Smooth muscle cell (in vitro differentiated cells): ENCODE measurements around the gene NBPF3. TPM values are rescaled to one million over a fixed set of nuclear protein-coding genes. Genes with fewer than 3 reads are reported as not detected.
"Not testable (repeated sequence)": the region's sequence is repeated elsewhere in the genome, so short reads cannot be mapped to it uniquely, and the experiment has no call there.

Experiments
- DNase-seq: peaks from one replicate; lab custom pipeline; 2025; ENCODE audit not compliant: unreplicated experiment; lab: John Stamatoyannopoulos, UW
- H2AFZ ChIP-seq: fragments of 200-600 bp; sonication (generic); 2 replicates; pipeline ENCODE4 v1.6.0; 2016; ENCODE audit warnings: antibody characterized with exemption, low read depth, mild to moderate bottlenecking
- H3F3A ChIP-seq: fragments of 200-600 bp; sonication (generic); 2 replicates; pipeline ENCODE4 v1.6.0; 2017; ENCODE audit warnings: antibody characterized with exemption, low read depth
- H3K27ac ChIP-seq: fragments of 200-600 bp; sonication (generic); 2 replicates; pipeline ENCODE4 v1.5.1; 2016; ENCODE audit warnings: low read depth, mild to moderate bottlenecking
- H3K27me3 ChIP-seq: fragments of 200-600 bp; sonication (generic); 2 replicates; pipeline ENCODE4 v1.6.1; 2016; ENCODE audit warnings: low read depth, mild to moderate bottlenecking
- H3K36me3 ChIP-seq: fragments of 200-600 bp; sonication (generic); 2 replicates; pipeline ENCODE4 v1.5.1; 2016; ENCODE audit warnings: low read depth
- H3K4me1 ChIP-seq: fragments of 200-600 bp; sonication (generic); 2 replicates; pipeline ENCODE4 v1.5.1; 2016; ENCODE audit warnings: low read depth
- H3K4me2 ChIP-seq: fragments of 200-600 bp; sonication (generic); 2 replicates; pipeline ENCODE4 v1.6.0; 2016; ENCODE audit warnings: mild to moderate bottlenecking
- H3K4me3 ChIP-seq: fragments of 200-600 bp; sonication (generic); 2 replicates; pipeline ENCODE4 v1.5.1; 2016; ENCODE audit warnings: mild to moderate bottlenecking
- H3K79me2 ChIP-seq: fragments of 200-600 bp; sonication (generic); 2 replicates; pipeline ENCODE4 v1.6.0; 2016; ENCODE audit warnings: low read depth, mild to moderate bottlenecking
- H3K9ac ChIP-seq: fragments of 200-600 bp; sonication (generic); 2 replicates; pipeline ENCODE4 v1.6.0; 2016; ENCODE audit warnings: low read depth
- H3K9me3 ChIP-seq: fragments of 200-600 bp; sonication (generic); replicated peaks from 2 replicates; pipeline ENCODE4 v1.5.1; 2016; ENCODE audit warnings: low read depth
- H4K20me1 ChIP-seq: fragments of 200-600 bp; sonication (generic); 2 replicates; pipeline ENCODE4 v1.6.0; 2016; ENCODE audit warnings: low read depth
- CTCF ChIP-seq: fragments of 200-600 bp; sonication (generic); IDR thresholded peaks from 2 replicates; pipeline ENCODE4 v1.5.1; 2017; ENCODE audit warnings: borderline replicate concordance, mild to moderate bottlenecking, antibody characterized with exemption; ENCODE audit not compliant: insufficient read depth, poor library complexity, severe bottlenecking
- WGBS: methylation state at CpG from one replicate; pipeline ENCODE4 v1.1.7; 2016; ENCODE audit warnings: low lambda C conversion rate; 5-methylcytosine and 5-hydroxymethylcytosine counted together
- polyA plus RNA-seq: library from polyadenylated mRNA; unstranded; fragments of >200 nt; fragmentation: Nextera tagmentation; extraction: Ambion mirVana; gene quantifications from 2 replicates; pipeline ENCODE4 v1.2.1, GENCODE V29; 2016
- total RNA-seq: library from RNA; depleted of rRNA; stranded (reverse); fragments of >200 nt; gene quantifications from 2 replicates; pipeline ENCODE4 v1.2.3, GENCODE V29; 2014

The NBPF3 gene
- total and polyA plus RNA-seq, 2 experiments from 2014 or later = 7.5 to 11.0 TPM

- WGBS = 78% methylated on average over 4 of the region's 4 CpGs
- H3K27ac ChIP-seq = no peak overlapping the region
- DNase-seq = no peak
- no peak overlapping the region for H3K9ac ChIP-seq
- no peak overlapping the region for H3K4me3 ChIP-seq
- no peaks in the 10 kb centered on the region for H3K36me3 ChIP-seq
- TF ChIP-seq CTCF = no peak
- no peak overlapping the region for H2AFZ ChIP-seq
- no peaks in the 10 kb centered on the region for H3K79me2 ChIP-seq
- no peak overlapping the region for H3K4me2 ChIP-seq
- no peaks in the 10 kb centered on the region for H3F3A ChIP-seq
- H3K4me1 ChIP-seq = no peaks in the 10 kb centered on the region
- H4K20me1 ChIP-seq = no peaks in the 10 kb centered on the region
- no peaks in the 10 kb centered on the region for H3K9me3 ChIP-seq
- H3K27me3 ChIP-seq = no peaks in the 10 kb centered on the region
Observed at GRCh38 chr1:21396516-21396915, 43.4 kb upstream of the NBPF3 start.

- no peaks in the 10 kb centered on the region for H3K27me3 ChIP-seq
- no peak overlapping the region for H3K4me3 ChIP-seq
Observed at GRCh38 chr1:21397813-21398188, 42.1 kb upstream of the NBPF3 start.

GRCh38 chr1:21401726-21402346 lies 38.1 kb upstream of the NBPF3 start:
- not testable (repeated sequence) for H3K27me3 ChIP-seq, H3K27ac ChIP-seq, H3K79me2 ChIP-seq, H3F3A ChIP-seq, H3K36me3 ChIP-seq, H3K9me3 ChIP-seq, DNase-seq, H3K4me1 ChIP-seq, H3K4me3 ChIP-seq, H4K20me1 ChIP-seq, H3K4me2 ChIP-seq, H2AFZ ChIP-seq
- WGBS = 86% methylated on average over 9 of the region's 9 CpGs
- peak overlapping the region; percentile 28 for H3K9ac ChIP-seq

More at GRCh38 chr1:21397813-21398188, 42.1 kb upstream of the NBPF3 start:
- no peaks in the 10 kb centered on the region for H3K36me3 ChIP-seq
- no peak overlapping the region for H3K4me2 ChIP-seq
- DNase-seq = no peak
- WGBS = 74% methylated on average over 15 of the region's 15 CpGs
- no peaks in the 10 kb centered on the region for H3K4me1 ChIP-seq
- H3K9me3 ChIP-seq = no peaks in the 10 kb centered on the region
- no peaks in the 10 kb centered on the region for H3K79me2 ChIP-seq
- H3K9ac ChIP-seq = no peak overlapping the region
- H2AFZ ChIP-seq = no peak overlapping the region
- H4K20me1 ChIP-seq = no peaks in the 10 kb centered on the region
- TF ChIP-seq CTCF = no peak
- H3K27ac ChIP-seq = no peak overlapping the region
- H3F3A ChIP-seq = no peaks in the 10 kb centered on the region

GRCh38 chr1:21406659-21407058 lies 33.3 kb upstream of the NBPF3 start:
- Histone ChIP-seq H2AFZ (no peak overlapping the region), H3K27me3 (peaks cover 23% of the 10 kb centered on the region), H3K4me1 (no peaks in the 10 kb centered on the region), H3K9me3 (no peaks in the 10 kb centered on the region), H3K27ac (no peak overlapping the region), H3K79me2 (no peaks in the 10 kb centered on the region), H3K36me3 (no peaks in the 10 kb centered on the region), H3F3A (no peaks in the 10 kb centered on the region), H3K4me3 (no peak overlapping the region), H3K4me2 (no peak overlapping the region), H3K9ac (no peak overlapping the region), H4K20me1 (no peaks in the 10 kb centered on the region)
- TF ChIP-seq CTCF = no peak
- no peak for DNase-seq
- WGBS = 79% methylated on average over 2 of the region's 2 CpGs

GRCh38 chr1:21409897-21410296 lies 30.0 kb upstream of the NBPF3 start:
- H3K9me3 ChIP-seq, H4K20me1 ChIP-seq, DNase-seq, H3F3A ChIP-seq, H3K4me1 ChIP-seq, H2AFZ ChIP-seq, H3K9ac ChIP-seq, H3K4me3 ChIP-seq, H3K79me2 ChIP-seq, H3K36me3 ChIP-seq, H3K4me2 ChIP-seq, H3K27ac ChIP-seq: not testable (repeated sequence)
- WGBS = 72% methylated on average over 3 of the region's 3 CpGs
- H3K27me3 ChIP-seq = peaks cover 23% of the 10 kb centered on the region
